Measurements from ENCODE around the gene TASOR2. TPM values are rescaled to one million over a fixed set of nuclear protein-coding genes. Genes with fewer than 3 reads are reported as not detected.

Gene TASOR2
- total RNA-seq, 1 donor from 2014 or later, result 49.1 TPM

- H3K4me1 Mint-ChIP-seq (ENCODE audit: unreplicated experiment), result peaks cover 38% of the 10 kb centered on the region
Observed at GRCh38 chr10:5662708-5663579, 21.7 kb upstream of the TASOR2 start.

GRCh38 chr10:5663692-5664427 lies 20.8 kb upstream of the TASOR2 start:
- no peak for DNase-seq (ENCODE audit: low spot score)
- peaks cover 36% of the 10 kb centered on the region for H3K4me1 Mint-ChIP-seq (ENCODE audit: unreplicated experiment)
- H3K27me3 Mint-ChIP-seq (ENCODE audit: unreplicated experiment), result peaks cover 10% of the 10 kb centered on the region
- peak overlapping the region; percentile 68 for H3K4me3 Mint-ChIP-seq (ENCODE audit: unreplicated experiment)
- H3K36me3 Mint-ChIP-seq (ENCODE audit: low read depth, unreplicated experiment), result peaks cover 13% of the 10 kb centered on the region
- H3K27ac Mint-ChIP-seq (ENCODE audit: unreplicated experiment), result no peak overlapping the region
- no peak for TF ChIP-seq CTCF (IDR thresholded peaks at IDR 0.05; ENCODE audit: unreplicated experiment)
- no peaks in the 10 kb centered on the region for H3K9me3 Mint-ChIP-seq (ENCODE audit: unreplicated experiment)

More at GRCh38 chr10:5662708-5663579, 21.7 kb upstream of the TASOR2 start:
- TF ChIP-seq CTCF (IDR thresholded peaks at IDR 0.05; ENCODE audit: unreplicated experiment), result no peak
- H3K27me3 Mint-ChIP-seq (ENCODE audit: unreplicated experiment), result peaks cover 12% of the 10 kb centered on the region
- H3K4me3 Mint-ChIP-seq (ENCODE audit: unreplicated experiment), result no peak overlapping the region
- H3K27ac Mint-ChIP-seq (ENCODE audit: unreplicated experiment), result peak overlapping the region; percentile 27
- H3K9me3 Mint-ChIP-seq (ENCODE audit: unreplicated experiment), result no peaks in the 10 kb centered on the region
- DNase-seq (ENCODE audit: low spot score), result no peak
- H3K36me3 Mint-ChIP-seq (ENCODE audit: low read depth, unreplicated experiment), result peaks cover 13% of the 10 kb centered on the region

- TF ChIP-seq CTCF (IDR thresholded peaks at IDR 0.05; ENCODE audit: unreplicated experiment), result no peak
- Mint-ChIP-seq H3K27me3 (ENCODE audit: unreplicated experiment) (peaks cover 8% of the 10 kb centered on the region), H3K36me3 (ENCODE audit: low read depth, unreplicated experiment) (peaks cover 10% of the 10 kb centered on the region), H3K9me3 (ENCODE audit: unreplicated experiment) (no peaks in the 10 kb centered on the region), H3K4me1 (ENCODE audit: unreplicated experiment) (peaks cover 25% of the 10 kb centered on the region), H3K27ac (ENCODE audit: unreplicated experiment) (no peak overlapping the region), H3K4me3 (ENCODE audit: unreplicated experiment) (peak overlapping the region; percentile 89)
- no peak for DNase-seq (ENCODE audit: low spot score)
Observed at GRCh38 chr10:5665373-5666007, 19.1 kb upstream of the TASOR2 start.

GRCh38 chr10:5666008-5666840 lies 18.4 kb upstream of the TASOR2 start, which contains the start of gene ASB13:
ASB13 (minus strand) TSS chr10:5666595; CDS start chr10:5666551, 44 bp downstream.
- H3K27me3 Mint-ChIP-seq (ENCODE audit: unreplicated experiment), result peaks cover 6% of the 10 kb centered on the region
- H3K9me3 Mint-ChIP-seq (ENCODE audit: unreplicated experiment), result no peaks in the 10 kb centered on the region
- peaks cover 25% of the 10 kb centered on the region for H3K4me1 Mint-ChIP-seq (ENCODE audit: unreplicated experiment)
- no peak within 1 kb of the TSS for H3K27ac Mint-ChIP-seq (ENCODE audit: unreplicated experiment)
- DNase-seq (ENCODE audit: low spot score), result peak; percentile 57
- no peak for TF ChIP-seq CTCF (IDR thresholded peaks at IDR 0.05; ENCODE audit: unreplicated experiment)
- peaks cover 10% of the 10 kb centered on the region for H3K36me3 Mint-ChIP-seq (ENCODE audit: low read depth, unreplicated experiment)
- peak within 1 kb of the TSS; percentile 96 for H3K4me3 Mint-ChIP-seq (ENCODE audit: unreplicated experiment)

All from endothelial cell (in vitro differentiated cells).